NCI-H524 (cell line): ENCODE results near the gene SCAF1.

Source experiments
- DNase-seq, 2 experiments: peaks; one replicate each; lab custom pipeline; 2025; lab: John Stamatoyannopoulos, UW

SCAF1 gene

DNA sequence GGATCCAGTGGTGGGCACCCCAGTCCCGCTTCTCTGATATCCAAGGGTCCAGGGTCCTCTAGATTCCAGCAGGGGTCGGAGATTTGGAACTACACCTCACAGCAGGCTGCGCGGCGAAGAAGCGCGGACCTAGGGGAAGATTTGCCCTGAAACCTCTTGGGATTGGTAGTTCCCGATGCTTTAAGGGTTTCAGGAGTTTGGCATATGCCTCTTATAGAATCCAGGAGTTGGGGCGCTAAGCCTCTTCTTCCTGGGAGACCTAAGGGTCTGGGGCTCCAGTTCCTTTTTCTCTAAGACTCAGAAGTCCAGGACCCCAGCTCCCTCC lies 24.1 kb downstream of the SCAF1 start:
- peak; percentile 37 to 75 for DNase-seq

DNA sequence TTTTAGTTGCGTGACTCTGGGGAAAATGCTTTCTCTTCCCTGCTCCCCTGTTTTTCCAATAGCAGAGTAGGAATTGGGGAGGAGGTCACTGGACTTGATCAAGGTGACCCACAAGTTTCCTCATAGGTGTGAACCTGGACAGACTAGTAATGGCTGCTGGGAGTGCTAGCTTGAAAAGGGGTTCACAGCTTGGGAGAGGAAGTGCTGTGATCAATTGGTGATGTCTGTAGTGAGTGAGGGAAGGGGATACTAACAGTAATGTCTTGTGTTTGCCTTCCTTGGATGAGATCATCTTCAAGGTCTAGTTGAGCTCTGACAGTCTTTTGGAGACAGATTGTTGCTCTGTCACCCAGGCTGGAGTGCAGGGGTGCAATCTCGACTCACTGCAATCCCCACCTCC lies 25.5 kb downstream of the SCAF1 start:
- DNase-seq: no peak

DNA sequence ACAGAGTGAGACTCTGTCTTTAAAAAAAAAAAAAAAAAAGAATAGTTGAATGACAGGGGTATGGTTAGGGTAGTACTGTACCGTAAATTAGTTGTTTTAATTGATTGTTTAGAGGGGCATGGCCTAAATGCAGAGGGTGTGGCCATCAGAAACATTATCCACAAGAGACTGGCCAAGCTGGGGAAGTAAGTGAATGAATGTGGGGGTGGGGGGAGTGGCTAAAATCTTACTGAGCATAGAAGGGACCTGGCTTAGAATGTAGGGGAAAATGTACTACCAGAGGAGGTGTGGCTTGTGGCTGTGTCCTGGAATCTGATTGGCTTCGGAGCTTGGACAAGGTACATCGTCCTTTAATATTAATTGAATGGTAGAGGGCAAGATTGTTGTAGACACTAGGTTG lies 27.5 kb downstream of the SCAF1 start:
- no peak for DNase-seq

DNA sequence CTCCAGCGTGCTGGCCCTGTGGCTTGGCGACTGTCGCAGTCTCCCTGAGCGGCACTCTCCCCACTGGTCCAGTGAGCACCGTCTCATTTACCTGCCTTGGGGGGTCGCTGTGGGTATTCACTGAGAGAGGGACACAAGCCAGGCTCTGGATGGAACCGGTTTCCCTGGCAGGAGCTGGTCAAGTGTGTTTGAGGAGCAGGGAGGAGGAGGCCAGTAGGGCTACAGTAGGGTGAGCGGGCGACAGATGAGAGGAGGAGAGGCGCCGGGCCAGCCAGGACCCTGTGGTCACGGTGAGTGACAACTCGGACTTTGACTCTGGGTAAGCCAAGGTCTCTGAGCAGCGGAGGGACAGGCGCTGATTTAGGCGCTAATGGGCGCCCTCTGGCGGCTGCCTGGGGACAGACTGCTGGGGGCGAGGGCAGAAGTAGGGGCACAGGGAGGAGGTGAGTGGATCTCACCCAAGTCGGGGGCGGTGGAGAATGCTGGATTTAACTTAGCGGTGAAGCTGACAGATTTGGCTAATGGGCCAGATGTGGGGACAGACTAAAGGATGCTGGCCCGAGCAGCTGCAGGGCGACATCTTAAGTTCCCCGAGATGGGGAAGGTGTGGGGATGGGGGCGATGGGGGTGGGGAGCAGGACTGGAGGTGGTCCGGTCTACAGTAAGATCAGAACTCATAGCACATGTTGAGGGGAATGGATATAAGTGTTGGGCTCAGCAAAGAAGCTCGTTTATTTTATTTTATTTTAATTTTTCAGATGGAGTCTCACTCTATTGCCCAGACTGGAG lies 30.3 kb downstream of the SCAF1 start:
- DNase-seq: peak; percentile 88 to 92

DNA sequence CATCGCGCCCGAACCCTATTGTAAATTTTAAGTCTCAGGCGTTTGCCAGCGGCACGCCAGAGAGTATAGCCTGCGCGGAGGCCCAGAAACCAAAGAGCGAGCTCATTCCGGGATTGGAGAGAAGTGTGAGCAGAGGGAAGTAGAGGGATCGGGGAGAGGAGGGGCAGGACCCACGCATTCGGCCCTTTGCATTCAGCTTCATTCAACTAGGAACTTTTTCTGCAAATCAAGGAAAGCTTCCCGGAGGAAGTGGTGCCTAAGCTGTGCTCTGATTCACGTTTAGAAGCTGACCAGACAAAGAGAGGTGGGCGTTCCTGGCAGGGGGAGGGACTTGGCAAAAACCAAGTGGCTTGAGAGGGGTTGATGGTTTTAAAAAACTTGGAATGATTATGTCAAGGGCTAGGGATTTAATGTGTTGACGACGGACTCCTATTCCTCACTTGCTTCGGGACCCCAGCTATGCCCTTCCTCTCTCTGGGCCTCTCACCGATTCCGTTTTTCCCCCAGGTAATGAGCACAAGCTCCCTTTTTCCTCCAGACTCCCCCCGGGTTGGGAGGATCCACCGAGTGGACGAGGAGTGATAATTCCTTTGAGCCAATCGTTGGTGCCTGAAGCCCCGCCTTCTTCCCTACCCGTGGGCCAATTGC lies 34.3 kb downstream of the SCAF1 start:
- DNase-seq: peak; percentile 91 to 92

DNA sequence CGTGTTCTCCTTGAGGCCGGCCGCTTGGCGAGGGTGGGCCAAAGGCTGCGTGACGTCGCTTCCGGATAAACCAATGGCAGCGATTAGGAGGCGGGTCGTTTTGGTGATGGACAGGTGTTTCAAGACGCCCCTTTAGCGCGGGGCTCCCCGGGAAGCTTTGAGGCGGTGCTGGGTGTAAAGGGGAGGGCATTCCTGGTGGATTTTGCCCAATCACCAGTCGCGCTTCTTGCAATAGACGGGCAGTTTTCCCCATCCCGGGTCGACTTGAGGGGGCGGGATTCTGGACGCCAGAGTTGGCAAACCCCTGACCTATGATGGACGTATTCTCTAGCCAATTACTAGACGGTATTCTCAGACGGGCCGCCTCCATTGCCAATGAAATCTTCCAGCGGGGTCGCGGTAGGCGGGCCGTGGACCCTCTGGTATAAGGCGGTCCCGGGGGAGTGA lies 34.8 kb downstream of the SCAF1 start:
- DNase-seq: peak; percentile 100

DNA sequence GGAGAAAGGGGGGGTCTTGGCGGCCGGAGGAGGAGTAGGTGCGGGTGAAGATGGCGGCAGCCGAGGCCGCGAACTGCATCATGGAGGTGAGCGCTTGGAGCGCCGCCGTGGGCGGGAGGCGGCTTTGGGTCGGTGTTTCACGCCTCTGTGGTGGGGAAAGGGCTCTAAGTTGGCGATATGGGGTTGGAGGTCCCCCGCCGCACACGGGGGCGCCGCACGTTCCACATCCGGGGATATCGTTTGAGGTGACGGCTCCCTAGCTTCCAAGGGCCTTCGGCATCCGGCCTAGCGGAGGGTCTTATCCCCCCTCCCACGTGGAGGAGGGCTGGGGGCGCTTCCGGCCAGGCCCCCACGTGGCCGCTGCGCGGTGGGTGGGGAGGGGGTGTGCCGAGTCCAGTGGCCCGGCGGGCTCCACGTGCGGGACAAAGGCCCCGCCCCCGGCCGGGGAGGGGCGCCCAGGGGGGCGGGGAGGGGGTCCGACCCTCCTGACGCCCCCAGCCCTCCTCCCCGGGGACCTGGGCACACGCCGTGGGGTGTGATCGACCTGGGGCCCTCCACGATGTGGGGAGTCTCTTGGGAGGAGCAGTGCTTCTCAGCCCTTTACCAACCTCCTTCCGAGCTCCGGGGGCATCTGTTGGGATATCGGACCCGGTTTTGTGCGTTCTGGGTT lies 35.4 kb downstream of the SCAF1 start, which contains the start of gene PRMT1:
Gene PRMT1, plus strand, starts transcription at position 41 of the 670 bp plus-strand sequence. Its CDS starts 10 bp downstream, at position 51.
- DNase-seq: peak; percentile 71 to 84

DNA sequence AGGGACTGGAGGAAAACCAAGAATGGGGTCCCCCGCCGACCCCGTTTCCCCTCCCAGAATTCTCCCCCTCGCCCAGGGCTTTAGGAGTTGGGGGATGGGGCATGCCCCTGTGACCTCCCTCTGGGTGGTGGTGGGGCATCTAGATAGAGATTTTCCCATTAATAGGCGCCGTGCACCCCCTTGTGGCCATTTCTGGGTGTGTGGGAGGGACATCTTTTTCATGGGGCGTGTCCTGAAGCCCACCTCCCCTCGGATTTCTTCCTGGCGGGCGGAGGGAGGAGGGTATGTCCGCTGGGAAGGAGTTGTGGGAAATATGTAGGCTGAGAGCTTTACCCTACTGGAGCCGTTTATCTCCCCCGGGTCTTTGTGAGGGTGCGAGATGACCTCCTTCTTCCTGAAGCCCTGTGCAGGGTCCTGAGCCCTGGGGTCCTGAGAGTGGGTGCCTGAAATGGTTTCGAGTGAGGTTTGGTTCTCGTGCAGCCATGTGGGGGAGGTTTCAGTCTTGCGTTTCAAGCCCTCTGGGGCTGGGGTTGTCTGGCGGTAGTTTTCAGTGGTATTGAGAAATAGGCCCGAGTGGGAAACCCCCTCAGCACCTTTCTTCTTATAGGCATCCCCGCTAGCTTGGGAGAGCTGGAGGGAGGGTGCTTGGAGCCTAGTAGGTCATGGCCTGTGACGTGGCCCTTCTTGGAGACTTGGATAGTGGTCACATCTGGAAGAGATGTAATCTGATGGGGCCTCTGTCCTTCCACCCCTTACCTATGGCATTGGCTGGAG lies 36.1 kb downstream of the SCAF1 start:
- DNase-seq: peak; percentile 85 to 90

DNA sequence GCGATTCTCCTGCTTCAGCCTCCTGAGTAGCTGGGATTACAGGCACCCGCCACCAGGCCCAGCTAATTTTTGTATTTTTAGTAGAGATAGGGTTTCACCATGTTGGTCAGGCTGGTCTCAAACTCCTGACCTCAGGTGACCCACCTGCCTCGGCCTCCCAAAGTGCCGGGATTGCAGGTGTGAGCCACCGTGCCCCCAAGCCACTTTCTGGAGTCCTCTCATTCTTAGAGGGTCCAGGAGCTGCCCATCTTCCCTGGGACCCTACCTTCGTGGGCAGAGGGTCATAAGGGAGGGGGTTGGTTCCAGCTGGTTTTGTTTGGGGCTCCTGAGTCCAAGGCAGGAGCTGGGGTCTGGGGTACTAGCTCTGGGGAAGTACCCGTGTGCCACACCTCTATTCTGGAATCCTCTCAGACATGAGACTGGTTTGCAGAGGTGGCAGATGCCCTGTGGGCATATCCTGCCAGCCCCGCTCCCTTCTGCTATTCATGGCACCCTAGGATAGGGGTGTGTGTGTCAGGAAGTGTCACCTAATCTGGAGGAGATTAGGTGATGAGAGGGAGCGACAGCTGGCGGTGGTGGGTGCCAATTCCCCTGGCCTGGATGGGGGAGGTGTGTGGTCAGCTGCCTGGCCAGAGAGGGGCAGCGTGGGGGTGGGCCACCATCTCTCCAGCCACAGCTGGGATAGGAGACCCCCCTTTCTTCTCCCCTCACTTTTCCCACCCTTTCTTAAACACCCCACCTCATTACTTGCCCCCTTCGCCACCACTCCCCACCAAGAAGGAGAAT lies 37.2 kb downstream of the SCAF1 start:
- DNase-seq: peak; percentile 93 to 95

DNA sequence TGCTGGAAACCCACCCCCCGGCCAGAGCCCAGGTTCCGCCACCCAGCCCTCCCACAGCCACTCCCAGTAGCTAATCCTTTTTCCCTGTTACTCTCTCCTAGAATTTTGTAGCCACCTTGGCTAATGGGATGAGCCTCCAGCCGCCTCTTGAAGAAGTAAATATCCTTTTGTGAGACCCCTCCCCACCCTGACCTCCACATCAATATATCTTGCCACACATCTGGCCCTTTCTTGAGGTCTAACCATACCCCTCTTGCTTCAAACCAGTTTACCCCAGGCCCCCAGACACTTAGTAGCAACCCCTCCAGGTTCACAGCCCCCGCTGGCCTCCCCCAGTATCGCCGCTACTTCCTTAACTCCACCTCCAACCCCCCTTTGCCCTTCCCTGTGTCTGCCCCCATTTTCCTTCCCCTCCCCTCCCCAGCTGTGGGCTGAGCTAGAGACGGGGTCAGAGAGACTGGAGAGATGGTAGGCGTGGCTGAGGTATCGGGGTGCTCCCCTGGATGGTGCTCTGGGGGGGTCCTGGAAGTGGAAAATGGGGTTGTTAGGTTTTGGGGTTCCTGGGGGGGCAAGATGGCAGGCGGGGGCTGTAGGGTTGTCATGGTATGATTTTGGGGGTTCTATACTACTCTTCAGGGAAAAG lies 37.9 kb downstream of the SCAF1 start:
- DNase-seq: peak; percentile 85

DNA sequence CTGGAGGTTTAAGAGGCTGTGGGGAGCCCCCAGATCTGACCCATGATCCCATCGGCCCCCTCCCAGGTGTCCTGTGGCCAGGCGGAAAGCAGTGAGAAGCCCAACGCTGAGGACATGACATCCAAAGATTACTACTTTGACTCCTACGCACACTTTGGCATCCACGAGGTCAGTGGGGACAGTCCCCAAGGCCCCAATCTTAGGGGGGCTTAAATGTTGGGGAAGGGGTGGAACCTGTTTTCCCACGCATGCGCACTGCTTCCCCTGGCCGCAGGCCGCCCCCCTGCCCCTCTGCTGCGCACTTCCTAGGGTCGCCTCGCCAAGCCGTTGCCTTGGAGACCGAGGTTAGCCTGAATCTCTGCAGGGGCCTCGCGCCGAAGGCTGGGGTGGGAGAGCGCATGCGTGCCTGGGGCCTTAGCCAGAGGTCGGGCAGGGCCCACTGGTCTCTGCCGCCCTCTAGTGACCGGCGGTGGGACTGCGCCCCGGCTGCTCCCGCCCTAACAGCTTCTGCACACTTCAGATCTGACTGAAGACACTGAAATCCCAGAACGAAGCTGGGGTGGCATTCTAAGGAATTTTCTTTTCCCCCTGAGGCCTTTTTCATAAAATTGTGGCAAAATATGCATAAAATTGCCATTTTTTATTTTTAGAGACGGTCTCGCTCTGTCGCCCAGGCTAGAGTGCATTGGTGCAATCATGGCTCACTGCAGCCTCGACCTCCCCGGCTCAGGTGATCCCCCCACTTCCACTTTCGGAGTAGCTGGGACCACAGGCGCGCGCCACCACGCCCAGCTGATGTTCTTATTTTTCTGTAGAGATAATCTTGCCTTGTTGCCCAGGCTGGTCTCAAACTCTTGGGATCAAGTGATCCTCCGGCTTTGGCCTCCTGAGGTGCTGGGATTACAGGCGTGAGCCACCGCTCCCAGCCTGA lies 38.7 kb downstream of the SCAF1 start:
- DNase-seq: peak; percentile 90 to 97

DNA sequence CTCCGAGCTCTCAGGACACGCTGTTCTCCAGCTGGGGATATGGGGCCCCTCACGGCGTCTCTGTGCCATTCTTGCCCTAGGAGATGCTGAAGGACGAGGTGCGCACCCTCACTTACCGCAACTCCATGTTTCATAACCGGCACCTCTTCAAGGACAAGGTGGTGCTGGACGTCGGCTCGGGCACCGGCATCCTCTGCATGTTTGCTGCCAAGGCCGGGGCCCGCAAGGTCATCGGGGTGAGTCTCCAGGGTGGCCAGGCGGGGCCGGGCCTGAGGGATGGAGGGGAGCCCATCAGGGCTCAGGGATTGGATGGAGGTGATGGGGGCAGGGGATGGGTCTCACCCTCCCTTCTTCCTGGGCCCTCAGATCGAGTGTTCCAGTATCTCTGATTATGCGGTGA lies 39.8 kb downstream of the SCAF1 start:
- DNase-seq: no peak

DNA sequence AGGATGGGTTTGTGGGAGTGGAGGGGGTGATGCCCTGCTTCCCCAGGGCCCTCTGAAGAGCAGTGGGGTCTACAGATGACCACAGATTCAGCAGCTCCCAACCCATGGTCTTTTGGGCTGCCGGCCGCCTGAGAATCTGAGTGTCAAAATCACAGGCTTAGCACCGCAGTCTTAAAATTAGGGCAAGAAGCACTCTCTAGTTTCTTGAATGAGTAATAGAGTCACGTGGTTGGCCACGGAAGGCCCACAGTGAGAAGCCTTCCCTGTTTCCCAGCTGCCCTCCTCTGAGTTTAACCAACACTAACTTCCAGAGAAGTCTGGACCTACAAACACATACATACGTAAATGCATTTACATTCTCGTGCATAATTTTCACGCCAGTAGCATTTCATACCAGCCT lies 40.3 kb downstream of the SCAF1 start:
- DNase-seq: no peak

DNA sequence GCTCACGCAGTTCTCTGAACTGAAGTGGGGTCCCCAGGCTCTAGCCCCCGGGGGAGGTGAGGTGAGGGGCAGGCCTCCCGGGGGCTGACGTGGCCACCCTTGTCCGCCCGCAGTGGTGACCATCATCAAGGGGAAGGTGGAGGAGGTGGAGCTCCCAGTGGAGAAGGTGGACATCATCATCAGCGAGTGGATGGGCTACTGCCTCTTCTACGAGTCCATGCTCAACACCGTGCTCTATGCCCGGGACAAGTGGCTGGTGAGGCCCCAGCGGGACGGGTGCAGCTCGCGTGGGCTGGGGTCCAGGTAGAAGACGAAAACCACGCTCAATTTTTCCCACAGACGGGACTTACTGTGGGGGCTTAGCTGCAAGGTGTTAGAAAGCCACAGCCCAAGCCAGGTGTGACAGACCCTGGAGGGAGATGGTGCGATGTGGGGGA lies 41.8 kb downstream of the SCAF1 start:
- no peak for DNase-seq

DNA sequence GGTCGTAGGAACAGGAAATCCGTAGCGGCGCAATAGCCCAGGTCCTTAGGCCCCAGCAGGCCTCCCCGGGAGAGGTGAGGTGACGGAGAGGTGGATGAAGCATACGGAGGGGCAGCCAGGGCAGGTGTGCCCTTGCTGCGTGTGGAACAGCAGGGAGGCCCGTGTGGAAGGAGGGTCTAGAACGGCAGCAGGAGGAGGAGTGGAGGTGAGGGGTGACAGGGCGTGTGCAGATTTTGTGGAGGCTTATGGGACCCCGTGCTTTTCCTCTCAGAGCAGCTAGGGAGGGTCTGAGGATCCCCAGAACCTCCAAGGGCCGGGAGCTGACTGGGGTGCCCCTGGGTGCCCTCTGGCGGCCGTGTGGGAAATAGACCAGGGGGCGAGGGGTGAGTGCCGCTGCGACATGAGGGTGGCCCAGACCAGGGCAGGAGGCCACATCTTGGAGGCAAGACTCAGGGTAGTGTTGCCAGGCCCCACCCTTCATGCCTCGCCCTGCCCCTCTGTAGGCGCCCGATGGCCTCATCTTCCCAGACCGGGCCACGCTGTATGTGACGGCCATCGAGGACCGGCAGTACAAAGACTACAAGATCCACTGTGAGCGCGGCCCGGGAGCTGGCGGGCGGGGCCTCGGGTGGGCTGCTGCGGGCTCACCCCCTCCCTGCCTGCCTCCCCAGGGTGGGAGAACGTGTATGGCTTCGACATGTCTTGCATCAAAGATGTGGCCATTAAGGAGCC lies 42.4 kb downstream of the SCAF1 start:
- no peak for DNase-seq

DNA sequence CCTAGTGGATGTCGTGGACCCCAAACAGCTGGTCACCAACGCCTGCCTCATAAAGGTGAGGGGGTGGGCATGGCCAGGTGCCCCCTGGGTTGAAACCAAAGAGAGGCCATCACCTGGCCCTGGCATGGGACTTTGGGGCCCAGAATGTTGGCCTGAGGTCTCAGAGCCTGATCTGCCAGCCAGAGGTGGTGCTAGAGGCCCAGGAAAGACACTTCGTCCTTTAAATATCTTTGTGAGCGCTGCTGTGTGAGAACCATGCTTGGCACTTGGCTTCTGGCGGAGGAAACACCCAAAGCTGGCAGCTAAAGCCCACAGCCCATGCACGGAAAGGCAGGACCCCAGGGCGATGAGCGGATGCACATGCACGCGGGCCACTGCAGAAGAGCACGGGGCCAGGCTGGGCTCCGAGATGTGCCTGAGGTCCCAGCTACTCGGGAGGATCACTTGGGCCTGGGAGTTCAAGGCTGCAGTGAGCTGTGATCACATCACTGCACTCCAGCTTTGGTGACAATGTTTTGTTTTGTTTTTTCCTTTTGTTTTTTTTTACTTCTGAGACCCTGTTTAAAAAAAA lies 43.1 kb downstream of the SCAF1 start:
- no peak for DNase-seq

DNA sequence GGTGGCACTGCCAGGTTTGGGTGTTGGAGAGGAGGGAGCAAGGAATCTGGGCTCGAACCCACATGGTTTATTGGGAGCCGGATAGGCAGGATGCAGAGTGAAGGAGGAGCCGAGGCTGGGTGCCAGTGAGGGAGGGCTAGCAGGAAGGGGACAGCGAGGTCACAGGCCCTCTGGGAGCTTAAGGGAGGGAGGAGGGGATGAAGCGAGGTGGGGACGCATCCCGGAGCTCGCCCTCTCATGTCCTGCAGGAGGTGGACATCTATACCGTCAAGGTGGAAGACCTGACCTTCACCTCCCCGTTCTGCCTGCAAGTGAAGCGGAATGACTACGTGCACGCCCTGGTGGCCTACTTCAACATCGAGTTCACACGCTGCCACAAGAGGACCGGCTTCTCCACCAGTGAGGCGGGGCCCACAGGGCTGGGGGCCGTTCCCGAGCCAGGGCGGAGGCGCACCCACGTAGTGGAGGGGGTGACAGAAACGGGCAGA lies 43.9 kb downstream of the SCAF1 start:
- DNase-seq: no peak

DNA sequence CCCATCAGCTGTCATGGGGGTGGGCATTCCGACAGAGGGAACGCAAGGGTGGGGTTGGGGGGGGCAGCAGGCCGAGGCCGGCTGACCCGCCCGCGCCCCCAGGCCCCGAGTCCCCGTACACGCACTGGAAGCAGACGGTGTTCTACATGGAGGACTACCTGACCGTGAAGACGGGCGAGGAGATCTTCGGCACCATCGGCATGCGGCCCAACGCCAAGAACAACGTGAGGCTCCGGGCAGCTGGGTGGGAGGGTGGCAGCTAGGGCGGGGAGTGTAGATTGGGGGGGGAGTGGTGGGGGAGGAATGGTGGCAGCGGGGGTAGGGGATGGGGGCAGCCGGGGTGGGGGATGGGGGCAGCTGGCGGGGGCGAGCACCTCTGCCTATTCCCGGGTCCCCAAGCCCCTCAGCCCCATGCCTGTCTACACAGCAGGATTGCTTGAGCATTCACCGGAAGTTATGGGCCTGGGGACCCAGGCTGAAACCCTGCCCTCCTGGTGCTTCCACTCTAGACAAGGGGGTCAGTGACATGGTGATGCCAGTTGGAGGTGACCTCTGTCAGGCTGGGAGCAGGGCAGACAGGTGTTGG lies 44.6 kb downstream of the SCAF1 start:
- no peak for DNase-seq
